Mesendoderm (in vitro differentiated cells): ENCODE measurements around the gene PNLIPRP2. TPM values are rescaled to one million over a fixed set of nuclear protein-coding genes. Genes with fewer than 3 reads are reported as not detected.

ENCODE experiments used
- DNase-seq: peaks from one replicate; pipeline ENCODE4 v3.0.0; 2013
- H2AK5ac ChIP-seq: 2 replicates; pipeline ENCODE4 v1.6.1; 2013; ENCODE audit warnings: low read length, inconsistent platforms
- H2BK120ac ChIP-seq: 2 replicates; pipeline ENCODE4 v1.6.1; 2013; ENCODE audit warnings: low read depth, mild to moderate bottlenecking, low read length, moderate library complexity, mixed read lengths
- H2BK15ac ChIP-seq: replicated peaks from 2 replicates; pipeline ENCODE4 v1.6.1; 2013; ENCODE audit warnings: low read depth, mild to moderate bottlenecking, moderate library complexity
- H2BK5ac ChIP-seq: 2 replicates; pipeline ENCODE4 v1.6.1; 2013; ENCODE audit warnings: low read length, inconsistent platforms
- H3K18ac ChIP-seq: 2 replicates; pipeline ENCODE4 v1.6.1; 2013; ENCODE audit warnings: mild to moderate bottlenecking, low read length, mixed read lengths
- H3K23ac ChIP-seq: one replicate; pipeline ENCODE4 v1.6.1; 2013; ENCODE audit warnings: low read length
- H3K27ac ChIP-seq: 2 replicates; pipeline ENCODE4 v1.5.1; 2013; ENCODE audit warnings: low read depth, mild to moderate bottlenecking, inconsistent platforms, low read length, moderate library complexity
- H3K27me3 ChIP-seq: 2 replicates; pipeline ENCODE4 v1.6.1; 2013; ENCODE audit warnings: low read length, control low read depth, mild to moderate bottlenecking, inconsistent platforms; ENCODE audit not compliant: insufficient read depth, poor library complexity
- H3K36me3 ChIP-seq: 2 replicates; pipeline ENCODE4 v1.6.1; 2013; ENCODE audit warnings: low read length, inconsistent platforms; ENCODE audit not compliant: control insufficient read depth, insufficient read depth
- H3K4ac ChIP-seq: one replicate; pipeline ENCODE4 v1.6.1; 2013; ENCODE audit warnings: low read depth, mild to moderate bottlenecking, low read length, moderate library complexity
- H3K4me1 ChIP-seq: 2 replicates; pipeline ENCODE4 v1.6.1; 2013; ENCODE audit warnings: low read depth, low read length, inconsistent platforms; ENCODE audit not compliant: control insufficient read depth
- H3K4me2 ChIP-seq: 2 replicates; pipeline ENCODE4 v1.6.1; 2013; ENCODE audit warnings: low read length
- H3K4me3 ChIP-seq: 2 replicates; pipeline ENCODE4 v1.5.1; 2013; ENCODE audit warnings: mild to moderate bottlenecking, low read length
- H3K56ac ChIP-seq: one replicate; pipeline ENCODE4 v1.6.1; 2013; ENCODE audit warnings: low read length
- H3K79me1 ChIP-seq: 2 replicates; pipeline ENCODE4 v1.6.1; 2013; ENCODE audit warnings: low read length, inconsistent platforms
- H3K79me2 ChIP-seq: 2 replicates; pipeline ENCODE4 v1.6.1; 2013; ENCODE audit warnings: mild to moderate bottlenecking, low read length; ENCODE audit not compliant: control insufficient read depth, insufficient read depth
- H3K9ac ChIP-seq: 2 replicates; pipeline ENCODE4 v1.6.1; 2013; ENCODE audit warnings: low read length, inconsistent platforms
- H4K5ac ChIP-seq: one replicate; pipeline ENCODE4 v1.6.1; 2013; ENCODE audit warnings: low read length
- H4K8ac ChIP-seq: one replicate; pipeline ENCODE4 v1.6.1; 2013; ENCODE audit warnings: low read depth, mild to moderate bottlenecking, control low read depth, low read length, moderate library complexity
- WGBS: extraction: QIAGEN DNeasy Blood & Tissue Kit; methylation state at CpG from one replicate; pipeline ENCODE4 v1.1.7; 2013; ENCODE audit warnings: low lambda C conversion rate, missing lambda C conversion rate; ENCODE audit not compliant: insufficient coverage; ENCODE audit errors: extremely low coverage; 5-methylcytosine and 5-hydroxymethylcytosine counted together
- polyA plus RNA-seq, 2 experiments: library from polyadenylated mRNA; stranded (reverse); fragments of 200-250 nt; gene quantifications; one replicate each; pipeline ENCODE4 v1.2.3, GENCODE V29; 2013

PNLIPRP2 gene
- polyA plus RNA-seq (2013, experiment 1 of 2), result 0.18 TPM
- polyA plus RNA-seq (2013, experiment 2 of 2), result 0.22 TPM

DNA sequence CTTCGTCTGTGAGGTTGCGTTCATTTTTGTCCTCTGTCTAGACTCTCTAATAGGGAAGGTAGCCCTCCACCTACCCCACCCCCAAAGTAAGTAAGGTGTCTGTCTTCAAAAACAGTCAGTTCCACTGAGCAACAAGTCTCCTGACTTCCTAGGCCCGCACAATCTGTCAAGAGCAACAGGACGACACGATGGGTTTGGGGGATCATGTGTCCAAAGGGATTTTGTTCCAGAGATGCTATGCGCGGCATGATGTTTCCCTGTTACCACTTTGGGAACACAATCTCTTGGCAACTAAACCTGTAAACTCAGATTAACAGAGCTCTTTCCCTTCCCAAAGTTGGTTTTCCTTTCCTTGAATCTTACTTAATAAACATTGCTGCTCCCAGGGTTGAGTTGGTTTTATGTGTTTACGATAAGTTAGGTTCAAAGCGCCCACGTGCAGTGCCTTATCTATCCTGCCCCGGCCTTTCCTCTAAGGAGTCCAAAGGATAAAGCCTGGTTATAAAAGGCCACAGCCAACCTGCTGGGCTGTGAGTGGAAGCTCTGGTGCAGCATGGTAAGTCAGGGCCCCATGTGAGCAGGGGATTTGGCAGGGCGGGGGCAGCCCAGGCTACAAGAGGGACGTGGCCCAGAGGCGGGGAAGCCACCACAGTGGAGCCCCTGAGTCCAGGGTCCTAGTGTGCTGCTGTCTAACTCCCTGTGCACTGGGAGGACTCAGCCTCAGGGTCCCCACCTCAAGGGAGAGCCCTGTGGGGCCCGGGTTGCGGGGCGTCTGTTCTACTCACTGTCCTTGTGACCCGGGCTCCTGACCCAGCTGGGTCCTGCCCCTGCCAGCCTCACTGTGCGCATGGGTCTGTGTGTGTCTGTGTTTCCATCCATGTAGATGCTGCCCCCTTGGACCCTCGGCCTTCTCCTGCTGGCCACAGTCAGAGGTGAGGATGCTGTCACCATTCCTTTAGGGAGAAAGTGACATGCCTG is at the start of gene PNLIPRP2:
Gene PNLIPRP2, plus strand, starts transcription at position 531 of the 978 bp plus-strand sequence.
- no peak within 1 kb of the TSS for H2AK5ac ChIP-seq
- no peak within 1 kb of the TSS for H2BK5ac ChIP-seq
- no peak within 1 kb of the TSS for H3K18ac ChIP-seq
- no peak within 1 kb of the TSS for H3K4ac ChIP-seq
- WGBS, result no CpG with 5 or more reads among the region's 20 CpGs
- no peak within 1 kb of the TSS for H2BK120ac ChIP-seq
- H3K56ac ChIP-seq, result no peak within 1 kb of the TSS
- H3K4me1 ChIP-seq, result no peaks in the 10 kb centered on the region
- H3K27me3 ChIP-seq, result no peaks in the 10 kb centered on the region
- no peak within 1 kb of the TSS for H3K9ac ChIP-seq
- no peaks in the 10 kb centered on the region for H3K79me2 ChIP-seq
- no peak within 1 kb of the TSS for H2BK15ac ChIP-seq
- no peak within 1 kb of the TSS for H4K8ac ChIP-seq
- H3K27ac ChIP-seq, result no peak within 1 kb of the TSS
- H4K5ac ChIP-seq, result no peak within 1 kb of the TSS
- H3K79me1 ChIP-seq, result no peaks in the 10 kb centered on the region
- H3K23ac ChIP-seq, result no peak within 1 kb of the TSS
- H3K36me3 ChIP-seq, result no peaks in the 10 kb centered on the region
- H3K4me3 ChIP-seq, result no peak within 1 kb of the TSS
- H3K4me2 ChIP-seq, result no peak within 1 kb of the TSS
- DNase-seq, result no peak

DNA sequence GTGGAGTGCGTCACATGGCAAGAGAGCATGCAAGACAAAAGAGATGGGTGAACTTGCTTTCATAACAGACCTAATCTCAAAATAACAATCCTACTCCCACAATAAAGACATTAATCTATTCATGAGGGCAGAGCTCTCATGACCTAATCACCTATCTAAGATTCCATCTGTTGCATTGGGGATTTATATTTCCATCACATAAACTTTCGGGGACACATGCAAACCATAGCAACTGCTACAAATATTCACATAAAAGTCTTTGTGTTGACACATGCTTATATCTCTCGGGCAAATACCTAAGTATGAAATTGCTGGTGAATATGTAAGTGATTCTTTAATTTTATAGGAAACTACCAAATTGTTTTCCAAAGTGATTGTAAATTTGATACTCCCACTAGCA is 46.0 kb upstream of the PNLIPRP2 start:
- Histone ChIP-seq H3K56ac (no peak overlapping the region), H4K8ac (no peak overlapping the region), H3K23ac (no peak overlapping the region), H3K9ac (no peak overlapping the region), H3K79me1 (no peaks in the 10 kb centered on the region), H4K5ac (no peak overlapping the region), H3K27me3 (no peaks in the 10 kb centered on the region), H3K4me2 (no peak overlapping the region), H3K27ac (no peak overlapping the region), H2BK120ac (no peak overlapping the region), H3K79me2 (no peaks in the 10 kb centered on the region), H2BK15ac (no peak overlapping the region), H3K4me3 (no peak overlapping the region), H2BK5ac (no peak overlapping the region), H3K4ac (no peak overlapping the region), H3K18ac (no peak overlapping the region), H2AK5ac (no peak overlapping the region), H3K4me1 (no peaks in the 10 kb centered on the region), H3K36me3 (no peaks in the 10 kb centered on the region)
- WGBS, result no CpG with 5 or more reads among the region's 3 CpGs
- no peak for DNase-seq

DNA sequence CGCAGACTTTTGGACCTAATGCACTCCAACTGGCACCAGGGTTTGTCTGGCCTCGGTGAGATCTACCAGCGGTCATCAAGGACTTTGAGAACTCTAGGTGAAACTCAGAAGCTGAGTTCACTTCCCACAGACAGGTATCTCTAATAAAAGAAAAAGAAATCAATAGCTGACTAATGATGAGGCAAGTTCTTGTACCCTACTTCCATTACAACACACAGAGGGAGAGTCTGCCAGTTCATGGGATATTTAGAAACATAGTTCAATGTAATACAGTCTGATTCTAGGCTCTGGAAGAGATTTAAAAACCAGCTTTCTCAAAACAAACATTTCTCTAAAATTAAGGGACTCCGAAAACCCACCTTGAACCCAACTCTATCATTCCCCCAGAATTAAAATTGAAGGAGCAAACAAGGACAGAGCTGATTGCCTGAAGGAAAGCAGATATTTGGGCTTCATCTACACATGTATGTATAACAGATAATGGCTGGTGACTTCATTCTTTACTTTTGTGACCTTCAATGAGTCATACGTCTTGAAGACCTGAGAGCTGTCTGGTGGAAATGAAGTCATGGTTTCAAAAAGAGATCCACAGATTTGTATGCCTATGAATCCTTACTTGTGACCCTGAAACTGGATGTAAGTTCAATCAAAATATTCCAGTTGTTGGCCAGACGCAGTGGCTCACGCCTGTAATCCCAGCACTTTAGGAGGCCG is 32.7 kb upstream of the PNLIPRP2 start:
- no peaks in the 10 kb centered on the region for H3K36me3 ChIP-seq
- no peak overlapping the region for H3K23ac ChIP-seq

DNA sequence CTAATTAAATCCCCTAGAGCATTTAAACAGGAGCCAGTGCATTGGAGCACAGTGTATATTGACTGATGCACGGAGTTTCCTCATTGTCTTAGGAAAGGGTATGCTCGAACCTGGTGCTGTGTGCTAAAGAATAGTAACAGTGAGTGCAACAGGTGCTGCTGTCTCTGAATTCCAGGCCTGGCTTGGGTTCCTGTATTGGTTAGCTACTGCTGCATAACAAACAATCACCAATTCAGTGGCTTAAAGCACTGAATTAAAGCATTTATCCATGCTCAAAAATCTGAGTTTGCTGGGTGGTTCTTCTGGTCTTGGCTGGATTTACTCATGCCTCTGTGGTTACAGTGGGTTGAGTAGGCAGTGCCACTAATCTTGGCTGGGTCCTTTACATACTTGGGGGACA is 31.8 kb upstream of the PNLIPRP2 start:
- no peak overlapping the region for H3K56ac ChIP-seq
- H3K4ac ChIP-seq, result no peak overlapping the region
- no peak overlapping the region for H2BK15ac ChIP-seq
- no peak overlapping the region for H3K9ac ChIP-seq
- H3K4me1 ChIP-seq, result no peaks in the 10 kb centered on the region
- no peak for DNase-seq
- H4K5ac ChIP-seq, result no peak overlapping the region
- no peaks in the 10 kb centered on the region for H3K79me1 ChIP-seq
- H3K4me2 ChIP-seq, result no peak overlapping the region
- no peaks in the 10 kb centered on the region for H3K79me2 ChIP-seq
- no peak overlapping the region for H3K23ac ChIP-seq
- WGBS, result no CpG with 5 or more reads among the region's 2 CpGs
- no peak overlapping the region for H3K18ac ChIP-seq
- H3K36me3 ChIP-seq, result no peaks in the 10 kb centered on the region
- no peak overlapping the region for H3K27ac ChIP-seq
- H2BK5ac ChIP-seq, result no peak overlapping the region
- H3K27me3 ChIP-seq, result no peaks in the 10 kb centered on the region
- H2AK5ac ChIP-seq, result no peak overlapping the region
- H4K8ac ChIP-seq, result no peak overlapping the region
- H2BK120ac ChIP-seq, result no peak overlapping the region
- no peak overlapping the region for H3K4me3 ChIP-seq

More for the DNA sequence above, 32.7 kb upstream of the PNLIPRP2 start:
- DNase-seq, result no peak
- Histone ChIP-seq H3K4ac (no peak overlapping the region), H4K5ac (no peak overlapping the region), H3K4me3 (no peak overlapping the region), H3K79me1 (no peaks in the 10 kb centered on the region), H4K8ac (no peak overlapping the region), H2BK120ac (no peak overlapping the region), H3K79me2 (no peaks in the 10 kb centered on the region), H3K4me1 (no peaks in the 10 kb centered on the region), H3K56ac (no peak overlapping the region), H3K18ac (no peak overlapping the region), H3K27ac (no peak overlapping the region), H3K27me3 (no peaks in the 10 kb centered on the region), H3K9ac (no peak overlapping the region), H2BK15ac (no peak overlapping the region), H2AK5ac (no peak overlapping the region), H2BK5ac (no peak overlapping the region), H3K4me2 (no peak overlapping the region)
- WGBS, result no CpG with 5 or more reads among the region's 8 CpGs

DNA sequence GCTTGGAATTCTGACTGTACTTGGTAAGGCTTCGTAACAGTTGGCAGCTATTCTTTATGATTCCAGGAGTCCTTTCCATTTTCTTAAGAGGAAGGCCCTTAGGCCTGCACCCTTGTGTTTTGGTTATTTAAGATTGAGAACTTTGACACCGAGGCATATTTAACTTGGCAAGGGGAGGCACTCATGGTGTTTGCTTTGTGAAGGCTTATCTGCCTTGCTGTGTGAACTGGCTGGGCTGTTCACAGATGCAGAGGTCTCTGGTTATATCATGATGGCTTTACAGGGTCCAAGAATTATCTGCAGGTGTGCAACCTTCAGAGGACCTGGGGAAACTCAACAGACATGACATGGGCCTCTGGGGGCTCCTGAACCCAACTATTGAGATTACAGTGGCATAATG is 30.8 kb upstream of the PNLIPRP2 start:
- Histone ChIP-seq H2AK5ac (no peak overlapping the region), H3K36me3 (no peaks in the 10 kb centered on the region), H4K8ac (no peak overlapping the region), H3K27ac (no peak overlapping the region), H3K4me1 (no peaks in the 10 kb centered on the region), H3K79me2 (no peaks in the 10 kb centered on the region), H2BK5ac (no peak overlapping the region), H3K9ac (no peak overlapping the region), H2BK120ac (no peak overlapping the region), H3K79me1 (no peaks in the 10 kb centered on the region), H3K4me2 (no peak overlapping the region), H3K27me3 (no peaks in the 10 kb centered on the region), H3K4me3 (no peak overlapping the region), H3K18ac (no peak overlapping the region), H2BK15ac (no peak overlapping the region), H3K56ac (no peak overlapping the region), H4K5ac (no peak overlapping the region), H3K4ac (no peak overlapping the region), H3K23ac (no peak overlapping the region)
- no peak for DNase-seq
- WGBS, result no CpG with 5 or more reads among the region's 2 CpGs
